K562 (cell line): ENCODE data around the gene IFITM2. TPM values are rescaled to one million over a fixed set of nuclear protein-coding genes. Genes with fewer than 3 reads are reported as not detected.

Experiments
- E2F3 ChIP-seq: fragments of 250-450 bp; sonication (Bioruptor Pico); IDR thresholded peaks from 2 replicates; pipeline ENCODE4 v1.4.0; 2020; ENCODE audit warnings: mild to moderate bottlenecking
- ELF4 ChIP-seq: fragments of 450-650 bp; formaldehyde crosslinking; IDR thresholded peaks from 2 replicates; pipeline ENCODE4 v1.4.0; 2022; ENCODE audit warnings: missing genetic modification characterization
- ELK3 ChIP-seq: fragments of 450-650 bp; formaldehyde crosslinking; IDR thresholded peaks from 2 replicates; pipeline ENCODE4 v1.4.0; 2020; ENCODE audit warnings: mild to moderate bottlenecking
- ETV1 ChIP-seq: fragments of 450-650 bp; conservative IDR thresholded peaks from 2 replicates; pipeline ENCODE4 v1.6.1; 2016; ENCODE audit warnings: missing genetic modification characterization, control low read depth, low read depth, missing compliant biosample characterization
- FOXP1 ChIP-seq: sonication (generic); formaldehyde crosslinking; IDR thresholded peaks from 2 replicates; pipeline ENCODE4 v1.8.0; 2022; ENCODE audit warnings: mild to moderate bottlenecking, missing genetic modification reagents
- HNRNPUL1 ChIP-seq: fragments of 200-400 bp; formaldehyde crosslinking; IDR thresholded peaks from 2 replicates; pipeline ENCODE4 v1.6.1; 2017; ENCODE audit warnings: low read length
- IRF9 ChIP-seq: fragments of 450-650 bp; IDR thresholded peaks from 2 replicates; pipeline ENCODE4 v1.6.1; 2016; ENCODE audit warnings: missing biosample characterization, missing genetic modification characterization
- MCM3 ChIP-seq: fragments of 450-650 bp; IDR thresholded peaks from 2 replicates; pipeline ENCODE4 v1.6.1; 2016
- NFRKB ChIP-seq: fragments of 450-650 bp; IDR thresholded peaks from 2 replicates; pipeline ENCODE4 v1.6.1; 2016; ENCODE audit warnings: low read depth
- NONO ChIP-seq, 2 experiments: fragments of 200-400 bp in 1 of 2; fragments of 450-650 bp in 1 of 2; formaldehyde crosslinking in 1 of 2; IDR thresholded peaks; 2 replicates each; pipeline ENCODE4 v1.6.1; 2017; ENCODE audit warnings: low read depth in 2 of 2, mild to moderate bottlenecking in 2 of 2, moderate library complexity in 2 of 2, low read length in 1 of 2
- RERE ChIP-seq: sonication (generic); formaldehyde crosslinking; IDR thresholded peaks from 2 replicates; pipeline ENCODE4 v1.8.0; 2023; ENCODE audit warnings: missing genetic modification reagents, mild to moderate bottlenecking, borderline replicate concordance
- RFX5 ChIP-seq: IDR thresholded peaks from 2 replicates; pipeline ENCODE4 v1.6.1; 2011; ENCODE audit warnings: low read depth, mild to moderate bottlenecking, improper control_type of control experiment, low read length
- RNF2 ChIP-seq: sonication (generic); IDR thresholded peaks from 2 replicates; pipeline ENCODE4 v1.6.1; 2016
- SRF ChIP-seq, 2 experiments: fragments of 250-450, 450-650 bp in 1 of 2; sonication (Bioruptor Pico) in 1 of 2; sonication (generic) in 1 of 2; formaldehyde crosslinking; IDR thresholded peaks; 2 replicates each; pipeline versions ENCODE4 v1.5.0 to v1.5.1; 2020 to 2022; ENCODE audit warnings: mild to moderate bottlenecking in 1 of 2, missing genetic modification reagents in 1 of 2
- TGIF2 ChIP-seq: sonication (generic); formaldehyde crosslinking; IDR thresholded peaks from 2 replicates; pipeline ENCODE4 v1.8.1; 2022; ENCODE audit warnings: mild to moderate bottlenecking, missing genetic modification reagents, moderate library complexity
- TSC22D4 ChIP-seq: fragments of 450-650 bp; IDR thresholded peaks from 2 replicates; pipeline ENCODE4 v1.6.1; 2016; ENCODE audit warnings: missing genetic modification characterization, missing biosample characterization, control low read depth
- XRCC3 ChIP-seq: fragments of 450-650 bp; IDR thresholded peaks from 2 replicates; pipeline ENCODE4 v1.6.1; 2017; ENCODE audit warnings: mild to moderate bottlenecking, moderate library complexity
- ZNF146 ChIP-seq: IDR thresholded peaks from one replicate; pipeline ENCODE4 v1.6.1; 2018; ENCODE audit warnings: missing compliant biosample characterization; ENCODE audit not compliant: unreplicated experiment
- ZNF24 ChIP-seq: fragments of 450-650 bp; IDR thresholded peaks from 2 replicates; pipeline ENCODE4 v1.6.1; 2016
- ZNF324 ChIP-seq: fragments of 250-450 bp; sonication (Bioruptor Pico); IDR thresholded peaks from 2 replicates; pipeline ENCODE4 v1.4.0; 2020; ENCODE audit warnings: mild to moderate bottlenecking
- ZNF347 ChIP-seq: fragments of 450-650 bp; formaldehyde crosslinking; IDR thresholded peaks from 2 replicates; pipeline ENCODE4 v1.4.0; 2020; ENCODE audit warnings: low read depth, mild to moderate bottlenecking, moderate library complexity
- ZNF436 ChIP-seq: fragments of 250-450, 450-650 bp; sonication (Bioruptor Pico); formaldehyde crosslinking; IDR thresholded peaks from 2 replicates; pipeline ENCODE4 v1.7.0; 2020; ENCODE audit warnings: mild to moderate bottlenecking
- ZNF699 ChIP-seq: fragments of 250-450 bp; sonication (Bioruptor Pico); IDR thresholded peaks from 2 replicates; pipeline ENCODE4 v1.8.0; 2021; ENCODE audit warnings: mild to moderate bottlenecking, moderate library complexity; ENCODE audit not compliant: insufficient replicate concordance
- ZSCAN29 ChIP-seq: fragments of 450-650 bp; IDR thresholded peaks from 2 replicates; pipeline ENCODE4 v1.6.1; 2017
- polyA plus RNA-seq, 8 experiments: library from polyadenylated mRNA; depleted of rRNA in 4 of 8; stranded (reverse) in 5 of 8; unstranded in 3 of 8; fragments of >200 nt; fragmentation: Nextera tagmentation in 2 of 8; fragmentation: Illumina TruSeq in 1 of 8; extraction: Ambion mirVana in 2 of 8; extraction: Trizol in 1 of 8; gene quantifications; 2 replicates each; pipeline versions ENCODE4 v1.2.1 to v1.2.3, GENCODE V29; 2011 to 2014; ENCODE audit warnings: inconsistent platforms in 1 of 8, missing spikeins in 1 of 8
- total RNA-seq, 7 experiments: library from RNA; depleted of rRNA in 6 of 7; stranded (reverse); fragments of >200 nt in 6 of 7; fragmentation: Illumina TruSeq in 2 of 7; extraction: Trizol in 2 of 7; gene quantifications; 2 replicates each; pipeline versions ENCODE4 v1.2.1 to v1.2.3, GENCODE V29; 2011 to 2021; ENCODE audit warnings: low replicate concordance in 1 of 7

Gene IFITM2
- total and polyA plus RNA-seq, 9 of the 15 experiments (the other 6 are each of a cell fraction or from before 2014, with no cell fraction given): 52.8 to 4,872 (median 356) TPM

- no peak for TF ChIP-seq RERE
- no peak for TF ChIP-seq ZNF324 (CRISPR knock-in tag)
- TF ChIP-seq ZNF347: no peak
- TF ChIP-seq TSC22D4 (tag): no peak
- no peak for TF ChIP-seq SRF (CRISPR knock-in tag; IDR thresholded peaks at IDR 0.05)
- peak; percentile 70; the same call in 1 of the 2 replicates for TF ChIP-seq ETV1 (tag)
- TF ChIP-seq ZNF699 (CRISPR knock-in tag): no peak
- TF ChIP-seq NONO (IDR thresholded peaks at IDR 0.05; ENCODE audit: low read depth in 2 of 2, low read length in 1 of 2): no peak
- TF ChIP-seq RFX5: no peak
- peak; percentile 31; the same call in 1 of the 2 replicates for TF ChIP-seq RNF2
- 0 out of 2 replicates have a peak, but pooled peaks have one; percentile 17 for TF ChIP-seq NFRKB
- no peak for TF ChIP-seq MCM3
- no peak for TF ChIP-seq XRCC3
- TF ChIP-seq IRF9 (tag): no peak
- no peak for TF ChIP-seq ZNF146 (CRISPR knock-in tag)
- no peak for TF ChIP-seq ZNF436 (CRISPR knock-in tag)
- TF ChIP-seq E2F3 (CRISPR knock-in tag): no peak
- TF ChIP-seq FOXP1 (CRISPR knock-in tag): no peak; the same call in 1 of the 2 replicates
- no peak for TF ChIP-seq ELF4
- no peak for TF ChIP-seq ELK3 (CRISPR knock-in tag)
- no peak for TF ChIP-seq ZNF24
- TF ChIP-seq ZSCAN29: no peak
- no peak for TF ChIP-seq HNRNPUL1
- no peak for TF ChIP-seq TGIF2
These were observed 19.4 kb downstream of the IFITM2 start (continued) for GRCh38 chr11:326842-327580.
